GM19240 (cell line): ENCODE data around the gene PYGO2.
A peak's percentile ranks its signal among the peaks of the same experiment; 100 is the strongest.

Experiments used
- DNase-seq: peaks from one replicate; pipeline ENCODE4 v3.0.0; 2011; ENCODE audit warnings: low spot score; ENCODE audit not compliant: insufficient read length

The PYGO2 gene

DNA sequence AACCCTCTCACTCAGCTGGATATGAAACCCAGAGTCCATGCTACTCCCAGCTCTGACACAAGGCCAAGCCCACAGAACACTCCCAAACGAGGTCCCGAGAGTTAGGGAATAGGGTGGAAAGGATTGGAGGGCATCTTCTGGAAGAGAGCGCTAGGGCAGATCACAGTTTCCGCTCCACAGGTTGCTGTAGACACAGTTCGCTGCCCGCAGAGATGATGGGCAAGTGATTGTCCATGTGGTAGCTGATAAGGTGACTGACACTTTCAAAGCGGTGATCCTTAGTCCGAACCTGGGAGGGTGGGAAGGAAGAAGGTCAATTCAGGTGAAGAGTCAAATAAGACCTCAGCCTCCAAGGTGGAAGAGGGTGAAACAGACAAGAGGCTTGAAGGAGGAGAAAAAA, 2.1 kb upstream of the PYGO2 start:
- DNase-seq: no peak

DNA sequence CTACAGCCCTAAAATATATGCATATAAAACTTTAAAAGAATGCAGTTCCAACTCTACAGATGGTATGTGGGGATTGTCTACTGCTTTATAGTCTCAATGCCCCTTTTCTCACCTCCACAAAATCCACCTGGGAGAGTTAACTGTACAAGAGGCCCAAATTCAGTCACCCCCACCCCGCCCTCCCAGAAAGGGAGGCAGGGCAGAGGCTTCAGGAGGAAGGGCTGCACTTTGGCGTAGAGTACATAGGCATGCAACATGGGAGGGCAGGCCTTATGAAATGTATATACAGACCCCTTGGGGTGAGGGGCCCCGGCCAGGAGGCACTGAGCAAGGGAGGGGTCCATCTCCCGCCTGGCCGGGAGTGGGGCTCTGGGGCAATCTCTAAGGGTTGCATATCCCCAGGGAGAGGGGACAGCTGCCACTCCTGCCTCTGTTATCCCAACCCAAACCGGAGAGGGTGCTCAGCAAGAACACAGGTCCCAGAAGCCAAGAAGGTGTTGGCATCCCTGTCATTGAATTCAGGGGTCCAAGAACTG, 1.3 kb upstream of the PYGO2 start:
- DNase-seq: no peak

- DNase-seq: peak; percentile 43
Observed at GRCh38 chr1:154962156-154962749, 671 bp upstream of the PYGO2 start.

- no peak for DNase-seq
Observed at GRCh38 chr1:154960446-154961136, 991 bp downstream of the PYGO2 start.

GRCh38 chr1:154959426-154959780, 2.2 kb downstream of the PYGO2 start:
- DNase-seq: no peak

- no peak for DNase-seq
Observed at GRCh38 chr1:154958681-154959425, 2.7 kb downstream of the PYGO2 start.

- no peak for DNase-seq
Observed at GRCh38 chr1:154958036-154958435, 3.5 kb downstream of the PYGO2 start.

GRCh38 chr1:154957091-154957657, 4.4 kb downstream of the PYGO2 start:
- no peak for DNase-seq

- no peak for DNase-seq
Observed at GRCh38 chr1:154956544-154956941, 5.0 kb downstream of the PYGO2 start.

- DNase-seq: peak; percentile 97
Observed at GRCh38 chr1:154955718-154956543, 5.7 kb downstream of the PYGO2 start, which contains the start of gene PBXIP1. PBXIP1 (minus strand) TSS chr1:154956099; CDS start chr1:154953721, 2,378 bp downstream.

DNA sequence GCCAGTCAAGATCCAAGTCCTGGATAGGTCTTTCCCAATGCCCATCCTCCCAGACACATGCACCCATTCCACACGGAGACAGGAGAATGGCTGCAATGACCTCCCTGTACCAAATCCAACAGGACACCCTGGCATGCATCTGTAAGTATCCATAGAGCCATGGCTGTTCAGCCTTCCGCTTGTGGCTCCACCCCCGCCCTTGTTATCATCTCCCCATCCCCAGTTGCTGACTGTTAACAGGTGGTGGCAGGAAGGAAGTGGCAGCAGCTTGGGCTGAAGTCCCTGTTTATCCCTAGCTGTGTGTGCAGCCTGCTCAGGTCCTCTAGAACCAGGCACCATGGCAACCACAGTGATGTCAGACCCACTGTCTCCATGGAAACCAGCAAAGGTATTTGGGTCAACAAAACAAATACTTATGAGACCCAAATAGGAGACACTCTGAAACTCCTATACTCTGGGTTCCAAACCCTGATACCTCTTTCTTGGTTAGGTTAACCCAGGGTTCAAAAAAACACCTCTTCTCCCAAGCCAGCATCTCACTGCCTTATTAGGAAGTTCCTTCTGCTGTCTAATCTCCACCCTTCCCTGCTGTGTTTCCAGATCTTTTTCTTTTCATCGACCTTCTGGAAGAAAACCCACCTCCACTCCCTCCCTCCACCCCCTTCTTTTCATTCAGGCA, 6.4 kb downstream of the PYGO2 start:
- peak; percentile 81 for DNase-seq

GRCh38 chr1:154954541-154954940, 7.0 kb downstream of the PYGO2 start:
- DNase-seq: no peak

DNA sequence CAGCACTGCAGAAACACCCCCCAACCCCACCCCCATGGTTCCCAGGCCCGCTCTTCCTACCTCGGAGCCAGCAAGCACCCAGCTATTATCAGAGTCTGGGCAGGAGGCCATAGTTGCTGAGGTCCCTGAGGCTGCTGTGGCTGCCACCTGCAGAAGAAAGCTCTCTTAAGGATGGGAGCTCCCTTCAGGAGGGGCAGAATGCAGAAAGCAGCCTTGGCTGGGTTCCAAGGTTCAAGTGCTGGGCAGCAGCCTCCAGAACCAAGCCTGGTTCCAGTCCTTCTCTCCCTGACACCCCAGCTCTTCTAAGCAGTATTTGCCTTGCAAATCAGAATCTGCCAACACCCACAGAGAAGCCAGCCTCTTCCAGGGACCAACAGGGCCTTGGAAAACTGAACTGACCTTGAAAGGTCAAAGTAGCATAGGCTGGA, 8.0 kb downstream of the PYGO2 start:
- DNase-seq: no peak

DNA sequence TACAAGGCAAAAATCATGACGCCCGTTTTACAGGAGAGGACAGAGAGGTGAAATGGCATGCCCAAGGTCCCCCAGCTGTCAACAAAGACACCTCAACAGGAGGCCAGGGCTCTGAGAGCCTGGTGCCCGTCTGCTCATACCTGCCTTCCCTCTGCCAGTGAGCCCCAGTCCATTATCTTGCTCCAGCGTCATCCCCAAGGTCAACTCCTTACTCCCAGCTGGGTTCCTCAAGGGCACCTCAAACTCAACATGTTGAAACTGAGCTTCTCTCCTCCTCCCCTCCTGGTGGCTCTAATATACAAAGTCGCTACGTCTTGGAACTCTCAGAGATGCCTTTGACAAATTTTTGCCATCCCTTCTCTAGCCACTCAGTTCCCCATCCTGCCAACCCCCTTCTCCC, 8.9 kb downstream of the PYGO2 start:
- no peak for DNase-seq

- DNase-seq: no peak
Observed at GRCh38 chr1:154951901-154952657, 9.5 kb downstream of the PYGO2 start.

DNA sequence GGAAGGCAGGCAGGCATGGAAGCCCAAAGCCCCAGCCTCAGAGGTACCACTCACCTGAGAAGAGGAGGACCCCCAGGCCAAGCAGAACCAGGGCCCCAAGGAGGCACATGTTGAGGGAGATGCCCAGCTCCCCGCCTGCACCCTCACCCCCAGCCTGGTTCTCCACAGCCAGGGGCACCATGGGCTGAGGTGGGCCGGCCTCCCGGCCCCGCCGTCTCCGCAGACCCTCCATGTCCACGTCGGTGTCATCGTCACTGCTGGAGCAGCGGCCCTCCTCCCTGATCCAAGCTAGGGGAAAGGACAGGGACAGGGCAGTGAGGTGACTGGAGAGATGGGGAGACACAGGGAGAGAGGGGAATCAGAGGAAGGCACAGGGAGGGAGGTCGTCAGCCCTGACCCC, 13.5 kb downstream of the PYGO2 start:
- no peak for DNase-seq

- DNase-seq: no peak
Observed at GRCh38 chr1:154945962-154946850, 15.4 kb downstream of the PYGO2 start.

DNA sequence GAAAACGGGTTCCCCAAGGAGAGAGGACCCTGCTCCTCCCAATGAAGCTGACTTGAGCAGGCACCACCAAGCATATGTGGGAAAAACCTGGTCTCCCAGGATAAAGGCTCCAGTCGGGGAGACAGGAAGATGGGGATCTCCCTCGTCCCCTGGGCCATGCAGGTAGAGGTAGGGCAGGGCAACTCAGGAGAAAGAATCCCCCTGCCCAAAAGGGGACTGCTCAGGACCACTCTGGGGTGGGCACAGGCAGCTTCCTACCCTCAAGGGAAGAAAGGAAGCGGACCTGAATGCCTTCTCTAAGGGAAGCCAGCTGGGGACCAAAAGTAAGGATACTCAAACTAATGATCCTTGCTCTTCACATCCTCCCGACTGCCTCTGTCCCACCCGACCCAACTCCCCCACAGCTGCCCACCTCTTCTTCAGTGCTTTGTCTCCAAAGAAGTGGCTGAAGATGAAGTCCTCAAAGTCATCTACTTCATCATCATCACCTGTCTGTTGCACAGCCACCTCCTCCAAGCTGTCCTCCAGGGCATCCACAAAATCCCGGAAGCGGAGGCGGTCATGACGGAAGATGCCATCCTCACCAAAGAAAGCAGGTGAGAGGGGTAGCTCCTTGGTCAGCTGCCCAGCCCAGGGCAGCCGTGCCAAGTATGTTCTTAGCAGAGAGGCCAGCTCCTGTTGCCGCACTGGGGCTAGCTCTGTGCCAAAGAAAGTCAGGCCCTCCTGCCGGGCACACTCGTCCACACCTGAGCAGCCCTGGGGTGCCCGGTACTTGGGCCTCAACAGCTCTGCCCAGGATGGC, 16.2 kb downstream of the PYGO2 start:
- DNase-seq: no peak
